ENCODE data around the gene PAPPA2. TPM values are rescaled to one million over a fixed set of nuclear protein-coding genes. Genes with fewer than 3 reads are reported as not detected.

The PAPPA2 gene
- total and polyA plus RNA-seq, 7 donors, result under 0.01 to 3.9 (median 1.2) TPM; not detected in 1

DNA sequence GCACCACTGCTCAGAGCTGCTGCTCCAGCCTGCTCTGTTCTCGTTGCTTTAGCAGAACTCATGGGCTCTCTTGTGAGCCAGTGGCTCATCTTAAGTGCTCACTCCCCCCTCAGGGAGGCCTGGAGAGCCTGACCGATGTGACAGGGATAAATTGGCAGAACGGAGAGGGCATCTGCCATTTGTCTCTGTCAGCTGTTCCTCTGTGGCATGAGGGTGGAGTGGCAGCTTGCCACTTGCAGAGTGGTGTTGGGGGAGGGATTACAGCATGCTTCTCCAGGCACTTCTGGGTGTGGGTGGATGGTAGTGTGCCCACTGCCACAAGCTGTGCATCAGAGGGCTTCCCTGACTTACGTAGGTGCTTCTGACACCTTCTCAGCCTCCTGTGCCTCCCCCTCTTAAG lies 229.5 kb downstream of the PAPPA2 start:
- Histone ChIP-seq H3K4me3 (no peak overlapping the region), H3K27me3 (no peaks in the 10 kb centered on the region), H3K27ac (peak overlapping the region in 3 of 4 donors; percentile 73 to 87 (median 77)), H3K9me3 (no peaks in the 10 kb centered on the region), H3K4me1 (peaks cover 0 to 64% (median 58%) of the 10 kb centered on the region in 4 donors), H3K36me3 (no peaks in the 10 kb centered on the region)
- peak; percentile 86 for DNase-seq
- TF ChIP-seq POLR2A (IDR thresholded peaks at IDR 0.05) (no peak), POLR2AphosphoS5 (IDR thresholded peaks at IDR 0.05) (peak; percentile 88 to 95 (median 91)), EP300 (IDR thresholded peaks at IDR 0.05) (peak; percentile 72 to 92 (median 80))
- WGBS, 2 donors, result 79 to 80% methylated on average over 4 of the region's 4 CpGs
- intact Hi-C loops (cut with DNase I), result loop anchor here (5.0 kb wide), 1 partner anchor 155 kb away; no protein-coding TSS in a partner anchor

DNA sequence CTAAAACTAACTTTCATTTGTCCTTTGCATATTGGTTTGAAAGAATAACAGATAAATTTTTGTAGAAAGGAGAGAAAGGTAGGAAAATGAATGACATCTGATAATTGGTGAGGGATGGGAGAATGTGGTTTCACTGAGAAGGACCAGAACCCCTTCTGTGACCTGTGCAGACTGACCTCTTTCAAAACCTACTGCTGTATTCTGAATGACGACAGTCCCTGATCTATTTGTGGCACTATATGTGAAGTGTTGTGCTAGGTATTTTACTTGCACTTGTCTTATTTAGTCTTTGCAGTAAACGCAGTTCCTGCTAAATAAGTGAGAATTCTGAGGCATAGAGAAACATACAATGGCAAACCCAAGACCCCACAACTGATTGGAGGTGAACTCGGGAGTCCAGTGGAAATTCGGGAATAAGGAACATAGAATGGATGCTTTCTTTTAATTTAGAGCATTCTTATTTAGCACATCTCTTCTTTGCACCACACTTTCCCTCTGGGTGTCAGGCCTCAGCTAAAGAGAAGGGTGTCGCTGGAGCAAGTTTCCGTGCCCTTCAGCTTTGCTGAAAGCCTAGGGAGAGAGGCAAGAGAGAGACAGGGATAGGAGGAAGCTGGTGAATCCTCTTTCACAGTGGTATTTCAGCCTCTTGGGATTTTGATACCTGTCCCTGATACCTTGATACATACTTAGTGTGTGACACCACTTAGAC lies 230.2 kb downstream of the PAPPA2 start:
- Histone ChIP-seq H3K27me3 (no peaks in the 10 kb centered on the region), H3K9me3 (no peaks in the 10 kb centered on the region), H3K36me3 (no peaks in the 10 kb centered on the region), H3K4me3 (no peak overlapping the region), H3K27ac (peak overlapping the region in 3 of 4 donors; percentile 73 to 87 (median 77)), H3K4me1 (peaks cover 0 to 64% (median 58%) of the 10 kb centered on the region in 4 donors)
- intact Hi-C loops (cut with DNase I), result loop anchor here (5.0 kb wide), 1 partner anchor 154 kb away; no protein-coding TSS in a partner anchor
- TF ChIP-seq, protein P1, sequence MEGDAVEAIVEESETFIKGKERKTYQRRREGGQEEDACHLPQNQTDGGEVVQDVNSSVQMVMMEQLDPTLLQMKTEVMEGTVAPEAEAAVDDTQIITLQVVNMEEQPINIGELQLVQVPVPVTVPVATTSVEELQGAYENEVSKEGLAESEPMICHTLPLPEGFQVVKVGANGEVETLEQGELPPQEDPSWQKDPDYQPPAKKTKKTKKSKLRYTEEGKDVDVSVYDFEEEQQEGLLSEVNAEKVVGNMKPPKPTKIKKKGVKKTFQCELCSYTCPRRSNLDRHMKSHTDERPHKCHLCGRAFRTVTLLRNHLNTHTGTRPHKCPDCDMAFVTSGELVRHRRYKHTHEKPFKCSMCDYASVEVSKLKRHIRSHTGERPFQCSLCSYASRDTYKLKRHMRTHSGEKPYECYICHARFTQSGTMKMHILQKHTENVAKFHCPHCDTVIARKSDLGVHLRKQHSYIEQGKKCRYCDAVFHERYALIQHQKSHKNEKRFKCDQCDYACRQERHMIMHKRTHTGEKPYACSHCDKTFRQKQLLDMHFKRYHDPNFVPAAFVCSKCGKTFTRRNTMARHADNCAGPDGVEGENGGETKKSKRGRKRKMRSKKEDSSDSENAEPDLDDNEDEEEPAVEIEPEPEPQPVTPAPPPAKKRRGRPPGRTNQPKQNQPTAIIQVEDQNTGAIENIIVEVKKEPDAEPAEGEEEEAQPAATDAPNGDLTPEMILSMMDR (IDR thresholded peaks at IDR 0.05), result no peak
- TF ChIP-seq POLR2A (IDR thresholded peaks at IDR 0.05) (no peak), EP300 (IDR thresholded peaks at IDR 0.05) (peak in 1 of 4 donors; percentile 26), POLR2AphosphoS5 (IDR thresholded peaks at IDR 0.05) (no peak)
- no peak for DNase-seq
- 89% methylated on average over 6 of the region's 6 CpGs for WGBS, 2 donors

DNA sequence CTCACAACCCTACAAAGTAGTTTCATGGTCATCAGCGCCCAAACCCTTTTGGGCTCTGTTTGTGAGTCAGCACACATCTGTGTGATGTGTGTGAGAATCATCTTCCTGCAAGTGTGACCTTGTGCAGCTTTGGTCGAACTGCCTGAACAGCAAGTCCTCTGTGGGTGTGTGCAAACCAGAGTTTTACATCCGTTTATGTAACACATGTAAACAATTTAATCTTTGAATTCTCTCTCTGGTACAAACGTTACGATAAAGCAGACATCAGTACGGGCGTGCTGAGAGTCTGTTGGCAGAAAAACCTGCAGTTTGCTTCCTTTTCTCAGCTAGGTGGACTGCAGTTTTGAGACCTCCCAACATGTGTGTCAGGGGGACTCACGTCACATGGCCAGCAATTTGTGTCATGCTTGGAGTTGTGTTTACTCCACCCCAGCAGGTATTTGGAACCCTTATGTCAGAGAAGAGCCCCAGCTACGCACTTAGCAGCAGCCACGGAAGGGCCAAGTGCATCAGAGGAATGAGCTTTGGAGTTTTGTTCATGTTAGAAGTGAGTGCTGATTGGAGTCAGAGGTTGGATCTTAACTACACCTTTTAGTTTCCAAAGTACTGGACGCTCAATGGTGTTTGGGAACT lies 230.8 kb downstream of the PAPPA2 start:
- Histone ChIP-seq H3K27ac (peak overlapping the region in 3 of 4 donors; percentile 73 to 87 (median 77)), H3K9me3 (no peaks in the 10 kb centered on the region), H3K36me3 (no peaks in the 10 kb centered on the region), H3K4me1 (peaks cover 0 to 64% (median 58%) of the 10 kb centered on the region in 4 donors), H3K27me3 (no peaks in the 10 kb centered on the region), H3K4me3 (no peak overlapping the region)
- DNase-seq, result peak; percentile 78
- 23 to 56% methylated on average over 11 of the region's 11 CpGs for WGBS, 2 donors
- intact Hi-C loops (cut with DNase I), result loop anchor here (5.0 kb wide), 1 partner anchor 153 kb away; no protein-coding TSS in a partner anchor
- TF ChIP-seq EP300 (IDR thresholded peaks at IDR 0.05), result peak; percentile 68 to 95 (median 84)
- peak; percentile 53 to 84 (median 71) for TF ChIP-seq POLR2AphosphoS5 (IDR thresholded peaks at IDR 0.05)
- TF ChIP-seq, protein P1 (IDR thresholded peaks at IDR 0.05), result no peak

GRCh38 chr1:176694713-176695112 lies 231.7 kb downstream of the PAPPA2 start:
- peaks cover 0 to 64% (median 58%) of the 10 kb centered on the region in 4 donors for H3K4me1 ChIP-seq
- H3K27ac ChIP-seq, result peak overlapping the region in 3 of 4 donors; percentile 73 to 87 (median 77)
- no peaks in the 10 kb centered on the region for H3K9me3 ChIP-seq
- 66 to 72% methylated on average over 2 of the region's 2 CpGs for WGBS, 2 donors
- H3K4me3 ChIP-seq, result no peak overlapping the region
- H3K36me3 ChIP-seq, result no peaks in the 10 kb centered on the region
- no peak for DNase-seq
- intact Hi-C loops (cut with DNase I), result loop anchor here (5.0 kb wide), 1 partner anchor 153 kb away; no protein-coding TSS in a partner anchor
- TF ChIP-seq, protein P1 (IDR thresholded peaks at IDR 0.05), result no peak
- TF ChIP-seq EP300 (IDR thresholded peaks at IDR 0.05) (peak; percentile 76 to 94 (median 90)), POLR2AphosphoS5 (IDR thresholded peaks at IDR 0.05) (peak; percentile 67 to 94 (median 91)), POLR2A (IDR thresholded peaks at IDR 0.05) (no peak)
- H3K27me3 ChIP-seq, result no peaks in the 10 kb centered on the region

GRCh38 chr1:176696109-176696508 lies 233.1 kb downstream of the PAPPA2 start:
- no peak for DNase-seq
- Histone ChIP-seq H3K36me3 (no peaks in the 10 kb centered on the region), H3K27ac (peak overlapping the region in 3 of 4 donors; percentile 73 to 87 (median 77)), H3K9me3 (no peaks in the 10 kb centered on the region), H3K4me1 (peaks cover 0 to 60% (median 56%) of the 10 kb centered on the region in 4 donors), H3K4me3 (no peak overlapping the region), H3K27me3 (no peaks in the 10 kb centered on the region)
- TF ChIP-seq POLR2AphosphoS5 (IDR thresholded peaks at IDR 0.05), result peak in 1 of 4 donors; percentile 22
- TF ChIP-seq, protein P1 (IDR thresholded peaks at IDR 0.05), result no peak
- TF ChIP-seq EP300 (IDR thresholded peaks at IDR 0.05), result peak in 2 of 4 donors; percentile 15 to 50
- no peak for TF ChIP-seq POLR2A (IDR thresholded peaks at IDR 0.05)
- intact Hi-C loops (cut with DNase I), result no loop called here
- 44 to 54% methylated on average over 5 of the region's 5 CpGs for WGBS, 2 donors

Data from sigmoid colon (tissue), 7 donors.